HEK293T (cell line): ENCODE results near the gene PITHD1.

Experiments used
- L3MBTL2 ChIP-seq: fragments of 450-650 bp; conservative IDR thresholded peaks from 2 replicates; pipeline ENCODE4 v1.6.1; 2016; ENCODE audit warnings: mild to moderate bottlenecking
- LEF1 ChIP-seq: fragments of 450-650 bp; IDR thresholded peaks from 2 replicates; pipeline ENCODE4 v1.6.1; 2017; ENCODE audit warnings: mild to moderate bottlenecking, borderline replicate concordance

GRCh38 chr1:23756676-23757075 lies 21.5 kb upstream of the PITHD1 start:
- TF ChIP-seq LEF1 (no peak), L3MBTL2 (no peak)
